ENCODE measurements around the gene HERC3. TPM values are rescaled to one million over a fixed set of nuclear protein-coding genes. Genes with fewer than 3 reads are reported as not detected.

HERC3 gene
- total RNA-seq, 1 experiment from 2014 or later: 34.9 TPM

GRCh38 chr4:88722828-88723227, 130.5 kb downstream of the HERC3 start:
- Mint-ChIP-seq H3K4me1 (ENCODE audit: insufficient read depth, unreplicated experiment) (no peaks in the 10 kb centered on the region), H3K36me3 (ENCODE audit: insufficient read depth, unreplicated experiment) (peaks cover 64% of the 10 kb centered on the region), H3K27me3 (ENCODE audit: insufficient read depth, unreplicated experiment) (no peaks in the 10 kb centered on the region), H3K4me3 (ENCODE audit: unreplicated experiment) (no peak overlapping the region), H3K9me3 (ENCODE audit: unreplicated experiment) (peaks cover under 1% of the 10 kb centered on the region), H3K27ac (ENCODE audit: low read depth, unreplicated experiment) (no peak overlapping the region)
- CTCF ChIA-PET: interaction anchor here (1.0 to 1.3 kb wide), 2 partner anchors 16 to 301 kb away, joined by 3 read pairs; no protein-coding TSS in a partner anchor
- POLR2A ChIA-PET: interaction anchor here (1.2 kb wide), 1 partner anchor 14 kb away, joined by 3 read pairs; no protein-coding TSS in a partner anchor
- intact Hi-C loops (cut with micrococcal nuclease): no loop called here
- TF ChIP-seq, protein P1, sequence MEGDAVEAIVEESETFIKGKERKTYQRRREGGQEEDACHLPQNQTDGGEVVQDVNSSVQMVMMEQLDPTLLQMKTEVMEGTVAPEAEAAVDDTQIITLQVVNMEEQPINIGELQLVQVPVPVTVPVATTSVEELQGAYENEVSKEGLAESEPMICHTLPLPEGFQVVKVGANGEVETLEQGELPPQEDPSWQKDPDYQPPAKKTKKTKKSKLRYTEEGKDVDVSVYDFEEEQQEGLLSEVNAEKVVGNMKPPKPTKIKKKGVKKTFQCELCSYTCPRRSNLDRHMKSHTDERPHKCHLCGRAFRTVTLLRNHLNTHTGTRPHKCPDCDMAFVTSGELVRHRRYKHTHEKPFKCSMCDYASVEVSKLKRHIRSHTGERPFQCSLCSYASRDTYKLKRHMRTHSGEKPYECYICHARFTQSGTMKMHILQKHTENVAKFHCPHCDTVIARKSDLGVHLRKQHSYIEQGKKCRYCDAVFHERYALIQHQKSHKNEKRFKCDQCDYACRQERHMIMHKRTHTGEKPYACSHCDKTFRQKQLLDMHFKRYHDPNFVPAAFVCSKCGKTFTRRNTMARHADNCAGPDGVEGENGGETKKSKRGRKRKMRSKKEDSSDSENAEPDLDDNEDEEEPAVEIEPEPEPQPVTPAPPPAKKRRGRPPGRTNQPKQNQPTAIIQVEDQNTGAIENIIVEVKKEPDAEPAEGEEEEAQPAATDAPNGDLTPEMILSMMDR (IDR thresholded peaks at IDR 0.05; ENCODE audit: unreplicated experiment): no peak
- no TSS peak for BruUV-seq (replicated peaks)
- no peak for DNase-seq (ENCODE audit: unreplicated experiment)

DNA sequence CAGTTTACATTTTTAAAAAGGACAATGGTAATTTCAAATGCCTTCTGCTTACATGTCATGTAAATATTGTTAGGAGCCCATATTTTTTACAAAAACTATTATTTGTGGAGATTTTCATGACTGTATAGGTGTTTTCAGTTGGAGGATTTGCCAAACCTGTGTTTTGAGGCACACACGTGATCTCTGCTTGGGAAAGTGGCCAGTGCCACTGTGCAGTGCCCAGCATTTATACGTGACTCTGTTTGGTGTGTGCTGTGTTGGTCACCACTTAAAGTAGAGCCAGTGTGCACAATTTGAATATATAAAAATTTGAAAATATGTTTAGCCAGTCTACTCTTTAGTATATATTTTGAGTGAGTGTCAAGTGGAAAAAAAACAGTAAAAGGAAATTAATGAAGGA, 132.1 kb downstream of the HERC3 start:
- Mint-ChIP-seq H3K27ac (ENCODE audit: low read depth, unreplicated experiment) (no peak overlapping the region), H3K4me1 (ENCODE audit: insufficient read depth, unreplicated experiment) (no peaks in the 10 kb centered on the region), H3K4me3 (ENCODE audit: unreplicated experiment) (no peak overlapping the region), H3K9me3 (ENCODE audit: unreplicated experiment) (no peaks in the 10 kb centered on the region), H3K27me3 (ENCODE audit: insufficient read depth, unreplicated experiment) (no peaks in the 10 kb centered on the region), H3K36me3 (ENCODE audit: insufficient read depth, unreplicated experiment) (peaks cover 66% of the 10 kb centered on the region)
- ChIA-PET POLR2A (interaction anchor here (0.9 kb wide), 1 partner anchor 11 kb away, joined by 3 read pairs; no protein-coding TSS in a partner anchor), CTCF (interaction anchor here (0.7 to 1.8 kb wide), 4 partner anchors 12 to 298 kb away, joined by 3 to 5 read pairs (median 4); no protein-coding TSS in a partner anchor)
- intact Hi-C loops (cut with micrococcal nuclease): no loop called here
- no peak for DNase-seq (ENCODE audit: unreplicated experiment)
- TF ChIP-seq, protein P1 (IDR thresholded peaks at IDR 0.05; ENCODE audit: unreplicated experiment): no peak
- no TSS peak for BruUV-seq (replicated peaks)

GRCh38 chr4:88725143-88725542, 132.9 kb downstream of the HERC3 start:
- no peaks in the 10 kb centered on the region for H3K4me1 Mint-ChIP-seq (ENCODE audit: insufficient read depth, unreplicated experiment)
- no peaks in the 10 kb centered on the region for H3K27me3 Mint-ChIP-seq (ENCODE audit: insufficient read depth, unreplicated experiment)
- peaks cover 68% of the 10 kb centered on the region for H3K36me3 Mint-ChIP-seq (ENCODE audit: insufficient read depth, unreplicated experiment)
- intact Hi-C loops (cut with micrococcal nuclease): no loop called here
- H3K9me3 Mint-ChIP-seq (ENCODE audit: unreplicated experiment): no peaks in the 10 kb centered on the region
- ChIA-PET POLR2A (interaction anchor here (0.9 kb wide), 3 partner anchors 10 to 16 kb away, joined by 3 read pairs; no protein-coding TSS in a partner anchor), CTCF (interaction anchor here (0.7 to 1.8 kb wide), 5 partner anchors 11 to 298 kb away, joined by 3 to 5 read pairs (median 3); no protein-coding TSS in a partner anchor)
- H3K27ac Mint-ChIP-seq (ENCODE audit: low read depth, unreplicated experiment): no peak overlapping the region
- TF ChIP-seq, protein P1 (IDR thresholded peaks at IDR 0.05; ENCODE audit: unreplicated experiment): no peak
- BruUV-seq (replicated peaks): no TSS peak
- no peak overlapping the region for H3K4me3 Mint-ChIP-seq (ENCODE audit: unreplicated experiment)
- no peak for DNase-seq (ENCODE audit: unreplicated experiment)

DNA sequence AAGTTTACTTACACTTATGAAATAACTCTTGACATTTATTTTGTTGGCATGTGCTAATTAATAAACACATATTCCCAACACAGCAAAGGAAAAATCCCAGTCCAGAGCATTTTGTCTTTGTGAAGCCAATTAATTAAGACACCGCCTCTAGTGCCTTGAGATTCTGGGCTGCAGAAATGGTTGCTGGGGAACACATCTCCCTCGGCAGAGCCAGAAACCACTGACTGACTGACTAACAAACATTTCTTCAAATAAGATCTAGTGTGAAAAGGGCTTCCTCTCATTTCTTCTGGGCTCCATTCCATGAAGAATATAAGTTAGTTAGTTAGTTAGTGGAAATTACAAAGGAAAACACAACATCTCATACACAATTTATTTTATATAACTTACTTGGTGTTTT, 133.7 kb downstream of the HERC3 start:
- no TSS peak for BruUV-seq (replicated peaks)
- Mint-ChIP-seq H3K36me3 (ENCODE audit: insufficient read depth, unreplicated experiment) (peaks cover 70% of the 10 kb centered on the region), H3K27ac (ENCODE audit: low read depth, unreplicated experiment) (no peak overlapping the region), H3K9me3 (ENCODE audit: unreplicated experiment) (no peaks in the 10 kb centered on the region), H3K27me3 (ENCODE audit: insufficient read depth, unreplicated experiment) (no peaks in the 10 kb centered on the region), H3K4me1 (ENCODE audit: insufficient read depth, unreplicated experiment) (no peaks in the 10 kb centered on the region), H3K4me3 (ENCODE audit: unreplicated experiment) (no peak overlapping the region)
- TF ChIP-seq, protein P1 (IDR thresholded peaks at IDR 0.05; ENCODE audit: unreplicated experiment): no peak
- DNase-seq (ENCODE audit: unreplicated experiment): no peak
- ChIA-PET CTCF (interaction anchor here (1.8 kb wide), 1 partner anchor 10 kb away, joined by 5 read pairs; no protein-coding TSS in a partner anchor), POLR2A (no interaction called here)
- intact Hi-C loops (cut with micrococcal nuclease): no loop called here
